Gastroesophageal sphincter (tissue), 3 donors: ENCODE measurements around the gene CRELD2.

Experiments
- POLR2A ChIP-seq, 2 donors: fragments of 450-650 bp; IDR thresholded peaks; one replicate each; pipeline ENCODE4 v1.6.1; 2017; ENCODE audit warnings: antibody characterized with exemption in 2 of 2, mild to moderate bottlenecking in 2 of 2, moderate library complexity in 1 of 2
- TF ChIP-seq, protein P1 (sequence below), 4 experiments: fragments of 200-600 bp in 2 of 4; fragments of 450-650 bp in 2 of 4; sonication (generic) in 1 of 4; IDR thresholded peaks; one replicate each; pipeline ENCODE4 v1.5.1; 2017 to 2019; ENCODE audit warnings: antibody characterized with exemption in 4 of 4, mild to moderate bottlenecking in 2 of 4, moderate library complexity in 2 of 4

DNA sequence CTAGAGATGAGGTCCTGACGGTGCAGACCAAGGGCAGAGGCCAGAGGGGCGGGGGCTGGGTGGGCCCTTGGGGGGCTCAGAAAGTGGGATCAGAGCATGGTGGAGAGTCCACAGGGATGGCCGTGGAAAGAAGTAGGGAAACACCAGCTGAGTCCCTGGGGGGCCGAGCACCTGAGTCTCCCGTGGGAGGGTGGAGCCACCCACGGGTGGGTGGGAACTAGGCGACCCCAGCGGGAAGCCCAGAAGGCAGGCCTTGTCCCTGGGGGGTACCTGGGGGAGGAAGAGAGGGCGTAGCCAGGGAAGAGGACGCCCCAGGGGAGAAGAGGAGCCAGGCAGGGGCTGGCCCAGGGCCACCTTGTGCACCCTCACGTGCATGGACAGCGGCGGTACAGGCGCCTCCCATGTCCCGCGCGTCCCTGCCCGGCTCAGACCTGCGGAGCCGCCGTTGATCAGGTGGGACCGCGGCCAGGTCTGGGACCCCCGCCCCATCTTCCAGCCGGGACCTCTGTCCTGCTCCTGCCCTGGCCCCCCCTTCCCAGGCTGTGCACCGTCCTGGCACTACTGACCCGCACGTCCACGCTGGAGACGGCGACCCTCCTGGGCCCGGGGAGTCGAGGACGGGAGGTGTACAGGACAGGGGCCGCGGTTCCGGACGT, 10.2 kb downstream of the CRELD2 start:
- TF ChIP-seq, protein P1, sequence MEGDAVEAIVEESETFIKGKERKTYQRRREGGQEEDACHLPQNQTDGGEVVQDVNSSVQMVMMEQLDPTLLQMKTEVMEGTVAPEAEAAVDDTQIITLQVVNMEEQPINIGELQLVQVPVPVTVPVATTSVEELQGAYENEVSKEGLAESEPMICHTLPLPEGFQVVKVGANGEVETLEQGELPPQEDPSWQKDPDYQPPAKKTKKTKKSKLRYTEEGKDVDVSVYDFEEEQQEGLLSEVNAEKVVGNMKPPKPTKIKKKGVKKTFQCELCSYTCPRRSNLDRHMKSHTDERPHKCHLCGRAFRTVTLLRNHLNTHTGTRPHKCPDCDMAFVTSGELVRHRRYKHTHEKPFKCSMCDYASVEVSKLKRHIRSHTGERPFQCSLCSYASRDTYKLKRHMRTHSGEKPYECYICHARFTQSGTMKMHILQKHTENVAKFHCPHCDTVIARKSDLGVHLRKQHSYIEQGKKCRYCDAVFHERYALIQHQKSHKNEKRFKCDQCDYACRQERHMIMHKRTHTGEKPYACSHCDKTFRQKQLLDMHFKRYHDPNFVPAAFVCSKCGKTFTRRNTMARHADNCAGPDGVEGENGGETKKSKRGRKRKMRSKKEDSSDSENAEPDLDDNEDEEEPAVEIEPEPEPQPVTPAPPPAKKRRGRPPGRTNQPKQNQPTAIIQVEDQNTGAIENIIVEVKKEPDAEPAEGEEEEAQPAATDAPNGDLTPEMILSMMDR (IDR thresholded peaks at IDR 0.05) = no peak
- no peak for TF ChIP-seq POLR2A (IDR thresholded peaks at IDR 0.05)
